ENCODE results near the gene PITPNB. TPM values are rescaled to one million over a fixed set of nuclear protein-coding genes. Genes with fewer than 3 reads are reported as not detected.

The PITPNB gene
- total and polyA plus RNA-seq, 2 donors from 2014 or later = 23.7 to 72.0 TPM

- FAIRE-seq (no peak), DNase-seq (peak in 4 of 5 donors; percentile 59 to 85 (median 68))
- Histone ChIP-seq H3K27me3 (ENCODE audit: control insufficient read depth, insufficient read depth, low read length) (no peaks in the 10 kb centered on the region), H3K9me3 (ENCODE audit: control insufficient read depth in 2 of 3, insufficient read depth in 1 of 3, low read length in 3 of 3) (no peaks in the 10 kb centered on the region), H3K27ac (ENCODE audit: low read depth in 2 of 2, low read length in 2 of 2) (no peak overlapping the region), H3K36me3 (ENCODE audit: control insufficient read depth in 2 of 3, insufficient read depth in 3 of 3, low read length in 3 of 3) (peaks cover 0 to 5% (median 2%) of the 10 kb centered on the region in 3 donors), H3K4me3 (ENCODE audit: low read length in 3 of 3) (no peak overlapping the region), H3K4me1 (ENCODE audit: control insufficient read depth in 2 of 3, insufficient read depth in 2 of 3, low read depth in 1 of 3, low read length in 3 of 3) (no peaks in the 10 kb centered on the region), H3K9ac (ENCODE audit: low read length in 3 of 3) (no peak overlapping the region)
- no peak for TF ChIP-seq CTCF (IDR thresholded peaks at IDR 0.05; ENCODE audit: borderline replicate concordance, extremely low read depth, insufficient read depth)
- intact Hi-C loops (cut with DNase I) = no loop called here
These were observed 72.1 kb downstream of the PITPNB start for GRCh38 chr22:27846910-27847309.

GRCh38 chr22:27846248-27846757 lies 72.8 kb downstream of the PITPNB start:
- H3K9me3 ChIP-seq (ENCODE audit: control insufficient read depth in 2 of 3, insufficient read depth in 1 of 3, low read length in 3 of 3) = no peaks in the 10 kb centered on the region
- intact Hi-C loops (cut with DNase I) = no loop called here
- peaks cover 0 to 5% (median 0%) of the 10 kb centered on the region in 3 donors for H3K36me3 ChIP-seq (ENCODE audit: control insufficient read depth in 2 of 3, insufficient read depth in 3 of 3, low read length in 3 of 3)
- DNase-seq (no peak), FAIRE-seq (no peak)
- H3K27me3 ChIP-seq (ENCODE audit: control insufficient read depth, insufficient read depth, low read length) = no peaks in the 10 kb centered on the region
- no peak overlapping the region for H3K9ac ChIP-seq (ENCODE audit: low read length in 3 of 3)
- H3K4me1 ChIP-seq (ENCODE audit: control insufficient read depth in 2 of 3, insufficient read depth in 2 of 3, low read depth in 1 of 3, low read length in 3 of 3) = no peaks in the 10 kb centered on the region
- no peak overlapping the region for H3K27ac ChIP-seq (ENCODE audit: low read depth in 2 of 2, low read length in 2 of 2)
- no peak overlapping the region for H3K4me3 ChIP-seq (ENCODE audit: low read length in 3 of 3)
- no peak for TF ChIP-seq CTCF (IDR thresholded peaks at IDR 0.05; ENCODE audit: borderline replicate concordance, extremely low read depth, insufficient read depth)

- Histone ChIP-seq H3K4me1 (ENCODE audit: control insufficient read depth in 2 of 3, insufficient read depth in 2 of 3, low read depth in 1 of 3, low read length in 3 of 3) (no peaks in the 10 kb centered on the region), H3K9me3 (ENCODE audit: control insufficient read depth in 2 of 3, insufficient read depth in 1 of 3, low read length in 3 of 3) (no peaks in the 10 kb centered on the region), H3K9ac (ENCODE audit: low read length in 3 of 3) (no peak overlapping the region), H3K36me3 (ENCODE audit: control insufficient read depth in 2 of 3, insufficient read depth in 3 of 3, low read length in 3 of 3) (no peaks in the 10 kb centered on the region), H3K27me3 (ENCODE audit: control insufficient read depth, insufficient read depth, low read length) (no peaks in the 10 kb centered on the region), H3K27ac (ENCODE audit: low read depth in 2 of 2, low read length in 2 of 2) (no peak overlapping the region), H3K4me3 (ENCODE audit: low read length in 3 of 3) (no peak overlapping the region)
- no peak for FAIRE-seq
- intact Hi-C loops (cut with DNase I) = no loop called here
- peak in 4 of 5 donors; percentile 43 to 65 (median 58) for DNase-seq
- no peak for TF ChIP-seq CTCF (IDR thresholded peaks at IDR 0.05; ENCODE audit: borderline replicate concordance, extremely low read depth, insufficient read depth)
These were observed 73.4 kb downstream of the PITPNB start for GRCh38 chr22:27845644-27846043.

Data from kidney (tissue), 14 donors.